ENCODE measurements around the gene FZD8.

- no peak for TF ChIP-seq SP1 (IDR thresholded peaks at IDR 0.05)
- no peak for TF ChIP-seq MAX (IDR thresholded peaks at IDR 0.05)
- no peak for TF ChIP-seq RAD21 (IDR thresholded peaks at IDR 0.05)
- no peak for TF ChIP-seq CTCF (IDR thresholded peaks at IDR 0.05; ENCODE audit: low read depth, low read length, missing input control)
- no peak for TF ChIP-seq RXRA (IDR thresholded peaks at IDR 0.05)
- no peak for TF ChIP-seq ATF3 (IDR thresholded peaks at IDR 0.05)
- TF ChIP-seq TAF1 (conservative IDR thresholded peaks at IDR 0.05) = no peak
These were observed 32.7 kb upstream of the FZD8 start for GRCh38 chr10:35674843-35675242.

All from liver (tissue), 3 donors.